RKO (cell line): ENCODE measurements around the gene DHRS12.

Experiments used
- DNase-seq: peaks from one replicate; pipeline ENCODE4 v3.0.0-alpha.2; 2016; ENCODE audit warnings: low spot score

DHRS12 gene

DNA sequence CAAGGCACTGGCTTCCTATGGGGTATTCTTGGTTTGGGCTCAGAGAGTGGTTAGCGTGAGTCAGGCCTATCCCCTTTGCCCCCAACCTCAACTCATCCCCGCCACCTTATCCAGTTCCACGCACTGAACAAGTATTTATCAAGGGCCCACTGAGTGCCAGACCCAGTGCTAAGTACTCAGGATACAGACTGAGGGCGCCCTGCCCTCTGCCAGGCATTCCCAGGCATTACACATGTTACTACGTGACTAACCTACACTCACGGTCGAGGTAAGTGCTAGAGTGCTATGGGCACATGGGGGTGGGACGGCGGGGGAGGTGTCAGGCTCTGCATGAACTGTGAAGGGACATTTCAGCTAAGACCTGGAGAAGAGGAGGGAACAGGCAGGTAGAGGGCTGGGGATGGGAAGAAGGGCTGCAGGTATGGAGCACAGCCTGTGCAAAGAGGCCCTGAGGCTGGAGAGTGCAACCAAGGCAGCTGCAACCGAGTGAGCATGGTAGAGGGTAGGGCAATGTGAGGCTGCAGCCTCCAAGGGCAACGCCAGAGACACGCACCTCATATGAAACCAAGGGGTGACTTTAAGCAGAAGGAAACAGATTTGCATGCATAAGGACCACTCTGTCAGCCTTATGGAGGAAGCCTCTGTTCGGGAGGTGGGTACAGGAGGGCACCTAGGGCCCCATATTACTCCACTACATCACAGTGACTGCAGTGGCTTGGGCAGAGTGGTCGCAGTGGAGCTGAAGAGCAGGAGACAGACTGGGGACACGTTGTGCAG is 22.5 kb downstream of the DHRS12 start:
- peak; percentile 26 for DNase-seq

DNA sequence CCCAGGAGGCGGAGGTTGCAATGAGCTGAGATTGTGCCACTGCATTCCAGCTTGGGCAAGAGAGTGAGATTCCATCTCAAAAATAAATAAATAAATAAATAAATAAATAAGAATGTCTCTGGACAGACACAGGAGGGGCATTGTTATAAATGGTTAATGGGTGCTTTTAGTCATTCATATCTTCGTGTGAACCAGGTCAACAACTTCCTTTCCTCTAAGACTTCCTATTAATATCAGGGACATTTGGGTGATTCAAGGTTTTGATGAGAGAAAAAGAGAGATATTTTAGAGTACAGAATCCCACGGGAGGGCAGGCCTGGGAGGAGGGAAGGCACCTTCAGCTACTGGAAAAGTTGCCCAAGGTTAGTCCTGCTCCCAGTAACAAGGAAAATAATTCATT is 23.9 kb downstream of the DHRS12 start:
- no peak for DNase-seq

DNA sequence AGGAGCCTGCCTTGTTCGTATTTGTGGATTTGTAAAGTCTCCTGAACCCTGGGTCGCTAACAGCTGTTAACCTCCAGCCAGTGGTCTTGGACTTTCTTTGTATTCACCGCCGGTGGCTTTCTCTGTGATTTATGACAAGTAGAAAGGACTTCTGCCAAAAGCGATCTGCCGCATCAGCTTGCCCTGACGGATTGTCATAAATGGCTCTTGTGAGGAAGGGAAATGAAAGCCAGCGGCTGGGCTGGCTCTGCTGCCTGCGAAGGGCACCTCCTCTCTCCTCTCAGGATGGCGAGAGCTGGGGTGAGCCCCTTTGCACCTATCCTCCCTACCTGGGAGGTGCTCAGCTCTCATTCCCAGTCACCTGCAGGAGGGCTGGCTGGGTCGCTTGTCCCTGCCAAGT is 25.6 kb downstream of the DHRS12 start:
- no peak for DNase-seq

DNA sequence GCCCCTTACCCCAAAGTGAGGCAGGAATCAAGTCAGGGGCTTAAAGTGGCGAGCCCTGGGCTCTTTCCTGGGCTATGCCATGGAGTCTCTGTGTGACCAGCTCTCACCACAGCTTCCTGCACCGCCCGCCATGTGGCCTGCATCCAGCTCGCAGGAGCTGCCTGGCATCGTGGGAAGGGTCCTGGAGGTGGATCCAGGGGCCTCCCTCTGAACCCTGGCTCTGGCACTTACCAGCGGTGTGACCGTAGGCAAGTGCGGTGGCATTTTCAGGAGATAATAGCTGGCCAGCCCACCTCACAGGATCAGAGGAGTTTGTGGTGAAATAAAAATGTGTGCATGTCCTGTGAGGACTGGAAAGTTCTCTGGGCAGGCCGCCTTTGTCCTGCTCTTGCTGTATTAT is 26.0 kb downstream of the DHRS12 start:
- DNase-seq: no peak

DNA sequence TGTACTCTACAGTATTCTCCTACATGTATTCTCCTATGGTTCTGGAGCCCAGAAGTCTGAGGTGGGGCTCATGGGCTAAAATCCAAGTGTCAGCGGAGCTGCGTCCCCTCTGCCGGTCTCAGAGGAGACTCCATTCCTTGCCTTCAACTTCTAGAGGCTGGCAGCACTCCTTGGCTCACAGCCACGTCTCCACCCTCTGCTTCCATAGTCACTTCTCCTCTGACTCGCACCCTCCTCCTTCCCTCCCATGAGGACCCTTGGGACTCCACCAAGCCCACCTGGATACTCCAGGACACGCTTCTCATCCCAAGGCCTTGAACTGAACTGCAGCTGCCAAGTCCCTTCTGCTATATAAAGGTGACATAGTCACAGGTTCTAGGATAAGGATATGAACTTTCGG is 27.8 kb downstream of the DHRS12 start:
- no peak for DNase-seq

DNA sequence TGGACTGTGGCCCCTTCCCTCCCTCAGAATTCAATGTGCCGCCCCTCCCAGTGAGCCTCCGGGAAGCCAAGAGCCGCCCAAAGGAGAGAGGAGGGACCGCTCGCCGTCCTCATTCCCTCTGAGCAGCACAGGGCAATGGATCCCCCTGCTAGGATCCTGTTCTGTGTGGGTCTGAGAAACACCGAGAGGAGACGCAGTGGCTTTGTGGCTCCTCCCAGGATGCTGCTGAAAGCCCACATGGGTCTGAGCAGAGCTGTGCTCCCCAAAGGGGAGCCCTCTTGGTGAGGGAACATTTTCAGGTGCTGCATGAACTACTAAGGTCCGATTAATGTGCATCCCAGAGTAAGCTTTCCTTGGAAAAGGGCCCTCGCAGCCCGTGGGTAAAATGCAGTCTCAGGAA is 30.4 kb downstream of the DHRS12 start:
- no peak for DNase-seq

DNA sequence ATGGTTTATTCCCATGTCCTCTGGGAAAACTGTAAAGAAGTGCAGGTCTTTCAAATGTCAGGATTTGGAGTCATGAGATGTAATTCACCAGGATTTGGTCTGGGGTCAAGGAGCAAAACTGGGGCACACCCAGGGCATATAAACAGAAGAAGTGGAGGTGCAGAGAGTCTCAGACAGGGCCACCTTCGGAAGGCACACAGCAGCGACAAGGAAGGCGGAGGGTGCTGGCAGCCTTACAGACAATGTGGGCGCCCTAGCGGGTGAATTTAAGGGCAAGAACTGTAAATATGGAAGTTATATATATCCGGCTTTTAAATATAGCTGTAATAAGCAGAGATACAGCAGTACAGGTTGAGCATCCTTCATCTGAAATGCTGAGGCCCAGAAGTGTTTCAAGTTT is 31.2 kb downstream of the DHRS12 start:
- no peak for DNase-seq

DNA sequence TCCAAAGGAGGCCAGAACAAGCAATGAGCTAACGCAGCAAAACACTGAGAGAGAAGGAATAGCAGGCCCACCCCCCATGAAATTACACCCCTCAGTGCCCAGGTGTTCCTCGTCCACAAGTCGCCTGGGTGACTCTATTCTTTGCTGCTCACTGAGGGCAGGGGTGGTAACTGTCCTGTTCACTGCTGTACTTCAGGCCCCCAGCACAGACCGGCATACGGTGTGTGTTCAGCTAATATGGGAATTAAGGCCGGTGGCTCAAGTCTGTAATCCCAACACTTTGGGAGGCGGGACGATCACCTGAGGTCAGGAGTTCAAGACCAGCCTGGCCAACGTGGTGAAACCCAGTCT is 31.9 kb downstream of the DHRS12 start:
- DNase-seq: no peak

DNA sequence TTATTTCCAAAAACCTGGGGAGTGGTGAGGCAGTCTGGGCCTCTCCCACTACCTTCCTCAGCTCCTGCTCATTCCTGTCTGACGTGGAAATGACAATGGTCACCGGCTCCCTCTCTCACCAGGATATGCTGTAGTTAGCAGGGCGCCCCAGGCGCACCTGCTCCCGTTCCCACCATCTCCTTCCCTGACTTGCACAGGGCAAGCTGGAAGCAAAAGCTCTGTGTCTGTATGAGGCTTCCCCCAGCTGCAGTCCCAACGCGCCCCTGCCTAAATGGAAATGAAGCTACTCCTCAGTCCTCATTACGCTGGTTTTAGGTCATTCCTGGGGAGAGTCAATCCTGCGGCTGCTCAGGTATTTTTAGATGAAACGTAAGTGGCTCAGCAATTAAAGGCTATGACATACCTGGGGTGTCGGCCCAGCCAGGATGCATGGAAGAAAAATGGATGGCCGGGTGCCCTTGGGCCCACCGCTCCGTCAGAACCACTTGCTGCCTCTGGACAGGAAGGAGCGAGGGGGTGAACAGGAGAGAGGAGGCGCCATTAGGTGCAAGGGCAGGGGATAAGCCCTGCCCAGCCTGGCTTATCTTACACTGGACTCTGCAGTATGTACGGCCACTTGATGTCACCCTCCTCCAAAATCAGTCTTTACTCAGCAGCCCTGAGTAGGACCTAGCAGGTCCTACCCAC is 32.4 kb downstream of the DHRS12 start:
- DNase-seq: peak; percentile 7

DNA sequence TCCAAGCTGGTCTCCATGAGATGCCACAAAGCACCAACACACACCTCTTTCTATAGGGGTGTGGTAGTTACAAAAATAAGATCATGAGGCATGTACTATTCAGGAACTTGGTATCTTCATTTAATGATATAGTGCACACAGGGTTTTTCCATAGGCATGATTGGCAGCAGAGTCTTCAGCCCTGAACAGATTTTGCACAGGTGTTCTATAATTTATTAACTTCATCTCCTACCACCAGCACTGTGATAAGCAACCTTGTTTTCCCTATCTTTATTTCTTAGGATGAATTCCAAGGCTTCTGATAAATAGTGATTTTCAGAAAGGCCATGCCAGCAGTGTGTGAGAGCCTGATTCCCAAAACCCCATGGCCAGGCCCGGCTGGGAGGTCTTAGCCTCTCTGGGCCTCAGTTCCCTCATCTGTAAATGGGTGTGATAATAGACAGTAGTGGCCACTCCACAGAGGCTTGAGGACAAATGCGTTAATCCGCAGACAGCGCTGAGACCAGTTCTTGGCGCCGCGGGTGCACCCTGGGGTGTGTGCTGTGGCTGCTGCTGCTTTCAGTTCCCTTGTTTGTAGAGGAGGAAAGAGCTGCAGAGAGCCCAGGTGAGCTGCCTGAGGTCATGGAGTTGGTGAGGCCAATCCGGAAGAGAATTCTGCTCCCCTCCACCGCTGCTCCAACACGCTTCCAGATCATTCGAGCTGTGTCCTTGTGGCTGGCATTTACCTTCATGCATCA is 33.1 kb downstream of the DHRS12 start:
- no peak for DNase-seq

DNA sequence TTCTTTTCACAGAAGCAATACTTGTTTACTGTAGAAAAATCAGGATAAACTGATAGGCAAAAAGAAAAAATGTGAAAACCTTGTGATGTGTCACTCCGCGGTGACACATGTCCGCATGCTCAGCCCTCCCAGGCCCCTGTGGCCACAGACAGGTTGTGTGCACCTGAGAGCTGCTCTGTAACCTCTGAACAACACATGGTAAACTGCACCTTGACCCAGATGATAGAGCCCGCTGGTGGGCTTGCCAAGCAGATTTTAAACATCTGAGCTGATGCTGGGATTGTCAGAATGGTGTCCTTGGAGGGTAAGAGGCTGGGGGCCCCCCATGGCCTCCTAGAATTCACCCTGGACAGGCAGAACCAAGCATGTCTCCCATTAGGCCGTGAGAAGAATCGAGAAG is 33.8 kb downstream of the DHRS12 start:
- DNase-seq: no peak

DNA sequence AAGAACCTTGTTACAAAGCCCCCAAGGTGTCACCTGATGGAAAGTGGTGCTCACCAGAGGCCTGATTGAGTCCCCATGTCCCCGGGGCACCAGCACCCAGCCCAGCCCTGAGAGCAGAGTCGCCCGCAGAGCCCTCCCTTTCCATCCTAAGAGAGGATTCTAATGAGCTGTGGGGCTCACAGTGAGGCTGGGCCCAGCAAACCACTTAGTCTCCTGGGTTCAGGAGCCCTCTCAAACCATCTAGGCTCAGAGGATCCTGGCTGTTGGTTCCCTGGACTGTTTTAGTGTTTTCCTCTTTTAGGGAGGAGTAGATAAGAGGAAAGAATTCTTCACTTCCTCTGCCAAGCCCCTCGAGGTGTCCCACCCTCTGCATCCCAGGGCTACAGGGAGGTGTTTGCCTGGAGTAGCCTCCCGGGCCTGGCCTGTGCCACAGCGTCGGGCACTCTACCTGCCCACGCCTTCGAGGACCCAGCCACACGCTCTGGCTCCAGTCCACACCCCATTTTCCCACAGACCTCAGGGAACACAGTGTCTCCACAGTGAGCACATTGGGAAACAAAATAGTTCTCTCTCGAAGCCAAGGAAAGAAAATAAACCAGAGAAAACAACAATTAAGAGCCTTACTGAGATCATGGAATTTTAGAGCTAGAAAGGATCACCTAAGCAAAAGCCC is 34.4 kb downstream of the DHRS12 start:
- no peak for DNase-seq

DNA sequence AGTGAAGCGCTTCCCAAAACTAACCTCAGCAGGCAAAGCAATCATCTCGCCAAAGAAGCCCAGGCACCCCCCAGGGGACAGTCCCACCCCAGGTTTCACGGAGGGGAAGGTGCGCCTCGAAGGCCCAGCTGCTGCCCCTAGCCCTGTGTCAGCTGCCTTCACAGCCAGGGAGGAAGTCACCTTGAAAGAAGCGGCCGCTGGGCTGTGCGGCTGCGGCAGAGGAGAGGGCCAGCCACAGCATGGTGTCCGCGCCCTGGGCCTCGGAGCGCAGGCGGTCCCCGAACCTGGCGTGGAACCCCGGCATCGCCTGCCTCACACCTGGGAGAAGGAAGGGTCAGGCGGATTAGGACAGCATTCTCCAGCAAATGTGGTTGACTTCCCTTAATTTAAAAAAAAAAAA is 35.0 kb downstream of the DHRS12 start:
- DNase-seq: no peak

DNA sequence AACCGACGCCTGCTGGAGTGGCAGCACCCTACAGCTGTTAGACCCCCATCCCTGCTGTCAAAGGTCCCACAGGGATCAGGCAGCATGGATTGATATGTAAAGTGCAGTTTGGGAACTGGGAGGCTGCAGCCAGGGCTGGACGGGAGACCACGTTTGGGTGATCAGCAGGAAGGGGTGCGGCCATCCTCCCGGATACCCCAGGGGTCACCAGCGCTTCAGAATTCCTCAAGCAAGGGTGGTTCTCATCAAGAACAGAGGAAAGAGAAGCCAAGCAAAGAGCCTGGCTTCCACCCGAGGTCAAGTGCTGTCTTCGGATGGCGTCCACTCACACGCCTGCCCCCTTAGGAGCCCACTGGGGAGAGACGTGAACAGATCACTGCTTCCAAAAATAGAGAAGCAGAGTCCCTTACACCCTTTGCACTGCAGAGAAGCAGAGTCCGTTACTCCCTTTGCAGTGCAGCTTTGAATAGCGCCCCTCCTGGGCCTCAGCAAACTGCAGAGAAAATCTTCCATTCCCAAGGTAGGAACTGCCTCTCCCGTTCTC is 35.5 kb downstream of the DHRS12 start:
- peak; percentile 15 for DNase-seq

DNA sequence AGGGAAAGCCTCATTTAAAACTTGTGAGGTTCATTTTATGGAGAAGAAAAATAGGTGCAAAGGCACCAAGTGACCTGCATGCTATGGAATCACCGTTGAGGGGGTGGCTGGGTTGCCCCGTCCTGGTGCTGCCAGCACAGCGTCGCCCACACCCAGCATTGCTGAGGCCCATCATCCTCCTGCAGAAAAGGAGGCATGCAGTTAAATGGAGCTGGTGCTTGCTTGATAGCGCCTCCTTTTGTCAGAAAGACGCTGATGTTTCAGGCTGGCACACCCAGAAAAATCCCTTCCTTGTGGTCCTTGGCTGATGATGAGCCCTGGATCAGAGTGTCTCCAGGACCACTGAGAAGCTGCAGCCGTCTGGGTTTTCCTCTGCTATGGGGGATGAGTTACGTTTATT is 36.9 kb downstream of the DHRS12 start:
- no peak for DNase-seq

DNA sequence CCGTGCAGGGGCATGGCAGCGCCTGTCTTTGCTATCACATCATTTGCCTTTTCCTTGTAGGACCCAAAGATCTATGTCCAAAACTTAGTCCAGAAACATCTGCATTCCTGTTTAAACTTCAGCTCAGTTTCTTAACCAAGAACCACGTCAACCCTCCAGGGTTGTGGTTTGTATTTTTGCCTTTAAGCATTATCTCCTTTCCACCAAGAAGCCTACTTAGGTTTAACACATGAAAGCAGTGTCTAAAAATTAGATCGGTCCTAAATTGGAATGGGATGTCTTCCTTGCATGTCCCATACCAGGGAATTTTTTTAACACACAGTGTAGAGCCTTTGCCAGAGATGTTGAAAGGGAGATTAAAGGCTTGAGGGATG is 38.8 kb downstream of the DHRS12 start:
- DNase-seq: no peak

DNA sequence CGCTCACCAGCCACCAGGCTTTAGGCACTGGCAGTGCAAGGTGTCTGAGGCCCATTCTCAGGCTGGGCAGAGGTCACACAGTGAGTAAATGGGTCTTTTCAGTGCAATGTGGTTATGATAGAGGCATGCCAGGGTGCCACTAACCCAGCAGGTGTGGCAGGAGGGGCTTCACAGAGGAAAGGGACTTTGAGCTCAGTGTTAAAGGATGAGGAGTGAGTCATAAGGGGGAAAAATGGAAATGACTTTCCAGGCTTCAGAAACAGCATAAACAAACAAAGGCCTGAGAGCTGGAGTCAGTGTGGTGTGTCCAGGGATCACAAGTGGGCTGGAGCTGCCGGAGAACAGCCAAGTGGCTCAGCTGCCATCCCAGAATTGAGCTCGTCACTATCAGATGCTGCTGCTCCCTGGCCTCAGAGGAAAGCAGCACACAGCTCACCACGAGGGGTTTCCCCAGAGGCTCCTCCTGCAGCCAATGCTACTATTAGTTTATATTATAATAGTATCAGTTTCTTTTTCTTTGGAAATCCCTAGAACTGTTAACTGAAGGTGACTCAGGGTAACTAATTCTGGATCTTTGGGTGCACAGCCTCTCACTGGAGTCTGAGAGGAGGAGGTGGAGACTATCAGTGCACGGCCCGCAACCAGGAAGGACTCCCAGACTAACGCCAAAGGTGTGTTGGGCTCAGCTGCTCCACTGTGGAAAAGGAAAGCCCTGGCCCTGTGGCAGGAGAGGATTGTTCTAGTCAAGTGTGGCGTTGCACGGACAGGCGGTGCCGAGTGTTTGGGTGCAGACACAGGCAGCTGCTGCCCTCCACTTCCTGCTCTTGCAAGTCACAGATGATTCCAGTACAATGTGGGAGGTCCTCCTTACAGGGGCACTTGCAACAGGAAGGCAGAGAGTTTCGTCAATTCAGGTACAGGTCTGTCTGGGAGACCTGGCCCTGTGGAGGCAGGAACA is 39.5 kb downstream of the DHRS12 start:
- DNase-seq: no peak

DNA sequence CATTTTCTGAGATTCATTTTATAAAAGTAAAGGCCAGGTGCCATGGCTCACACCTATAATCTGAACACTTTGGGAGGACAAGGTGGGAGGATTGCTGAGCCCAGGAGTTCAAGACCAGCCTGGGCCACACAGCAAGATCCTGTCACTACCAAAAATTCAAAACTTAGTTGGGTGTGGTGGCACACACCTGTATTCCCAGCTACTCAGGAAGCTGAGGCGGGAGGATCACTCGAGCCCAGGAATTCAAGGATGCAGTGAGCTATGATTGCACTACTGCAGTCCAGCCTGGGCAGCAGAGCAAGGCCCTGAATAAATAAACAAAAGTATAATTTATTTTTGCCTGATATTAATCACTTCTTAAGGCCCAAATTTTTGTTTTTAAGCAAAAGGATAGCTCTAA is 40.5 kb downstream of the DHRS12 start:
- no peak for DNase-seq

DNA sequence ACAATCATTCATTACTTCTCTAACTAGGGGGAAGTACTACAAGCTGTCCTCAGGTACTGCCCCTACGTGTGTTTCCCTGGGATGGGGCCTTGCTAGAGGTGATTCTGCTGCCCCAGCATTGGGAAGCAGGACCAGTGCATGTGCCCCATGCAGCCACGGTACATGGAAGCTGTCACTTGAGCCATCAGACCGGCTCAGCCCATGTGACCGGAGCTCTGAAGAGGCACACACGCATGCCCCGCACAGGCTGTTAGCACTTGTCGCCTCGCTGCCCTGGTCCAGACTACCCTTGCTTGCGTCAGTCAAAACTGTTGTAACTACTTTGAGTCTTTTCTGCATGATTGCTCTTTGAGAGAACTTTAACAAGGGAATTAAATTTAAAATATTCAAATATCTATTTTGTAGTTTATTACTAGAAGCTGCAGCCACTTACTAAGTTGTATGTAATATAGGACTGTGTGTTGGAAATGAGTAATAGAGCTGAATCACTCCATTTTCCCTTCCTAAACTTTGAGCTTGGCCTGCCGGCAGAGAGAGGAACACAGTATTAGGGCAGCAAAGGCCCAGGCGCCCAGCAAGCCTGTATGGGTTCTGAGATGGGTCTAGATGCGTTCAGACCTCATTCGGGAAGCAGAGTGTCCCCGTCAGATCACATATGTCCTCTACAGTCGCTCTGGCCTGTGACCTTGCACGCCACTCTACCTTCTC is 42.2 kb downstream of the DHRS12 start:
- peak; percentile 23 for DNase-seq

DNA sequence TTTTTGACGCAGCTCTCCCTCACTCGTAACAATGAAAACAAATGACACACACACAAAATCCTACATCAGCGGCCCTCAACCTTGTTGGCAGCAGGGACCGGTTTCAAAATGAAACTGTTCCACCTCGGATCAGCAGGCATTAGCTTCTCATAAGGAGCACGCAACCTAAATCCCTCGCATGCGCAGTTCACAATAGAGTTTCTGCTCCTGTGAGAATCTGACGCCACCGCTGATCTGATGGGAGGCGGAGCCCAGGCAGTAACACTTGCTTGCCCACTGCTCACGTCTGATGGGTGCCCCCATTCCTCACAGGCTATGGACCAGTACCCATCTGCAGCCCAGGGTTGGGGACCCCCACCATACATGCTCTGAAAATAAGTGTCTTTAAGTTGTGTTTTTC is 43.4 kb downstream of the DHRS12 start:
- DNase-seq: no peak

DNA sequence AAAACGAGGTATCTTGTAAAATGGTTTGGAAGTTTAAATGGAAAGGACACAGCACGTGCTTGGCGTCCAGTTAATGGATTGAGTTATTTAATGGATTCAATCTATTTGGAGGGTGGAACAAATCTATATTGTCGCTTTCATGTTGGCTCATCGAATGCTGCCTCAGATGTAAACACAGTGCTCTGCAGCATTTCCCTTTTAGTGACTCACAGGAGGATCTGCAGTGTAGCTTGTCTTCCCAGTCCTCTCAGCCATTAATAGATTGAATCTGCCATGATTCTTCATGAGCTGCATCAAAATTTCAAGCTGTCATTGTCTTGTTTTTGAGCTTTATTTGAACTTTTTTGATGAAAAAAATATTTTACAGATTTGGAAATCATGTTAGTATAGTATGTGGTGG is 44.7 kb downstream of the DHRS12 start:
- no peak for DNase-seq
